Measurements from ENCODE around the gene STOM. TPM values are rescaled to one million over a fixed set of nuclear protein-coding genes. Genes with fewer than 3 reads are reported as not detected.
A peak's percentile ranks its signal among the peaks of the same experiment; 100 is the strongest.

Gene STOM
- total RNA-seq, 4 donors from 2014 or later, result 78.2 to 195 (median 111) TPM

GRCh38 chr9:121376214-121376830, 6.3 kb upstream of the STOM start:
- 84 to 90% methylated on average over 4 of the region's 4 CpGs for whole genome bisulfite sequencing, 2 donors (ENCODE audit: low coverage in 1 of 2)
- peaks cover 21 to 28% (median 21%) of the 10 kb centered on the region in 4 donors for H3K4me1 ChIP-seq
- DNase-seq, result no peak
- H3K9me3 ChIP-seq, result no peaks in the 10 kb centered on the region
- H3K4me3 ChIP-seq, result no peak overlapping the region
- no peaks in the 10 kb centered on the region for H3K27me3 ChIP-seq
- H3K27ac ChIP-seq, result no peak overlapping the region
- intact Hi-C loops (cut with DNase I; ENCODE audit: low total_unique reads) (loop anchor here (5.0 kb wide), 1 partner anchor 164 kb away; no protein-coding TSS in a partner anchor), in situ Hi-C loops (cut with MboI; ENCODE audit: low pct_ligation_motif_present in 1 of 4, low pct_unique_long_range_greater_than_20kb in 1 of 4, low sequenced_read_pairs in 3 of 4) (no loop called here)
- H3K36me3 ChIP-seq, result no peaks in the 10 kb centered on the region
- TF ChIP-seq EP300 (IDR thresholded peaks at IDR 0.05; ENCODE audit: low read depth), result no peak
- TF ChIP-seq CTCF (IDR thresholded peaks at IDR 0.05), result peak in 4 of 5 experiments; percentile 39 to 50 (median 44)

GRCh38 chr9:121373011-121373729, 3.1 kb upstream of the STOM start:
- in situ Hi-C loops (cut with MboI; ENCODE audit: low pct_ligation_motif_present in 1 of 4, low pct_unique_long_range_greater_than_20kb in 1 of 4, low sequenced_read_pairs in 3 of 4), result no loop called here
- H3K4me3 ChIP-seq, result no peak overlapping the region

GRCh38 chr9:121372239-121373010, 2.4 kb upstream of the STOM start:
- no peak for TF ChIP-seq EP300 (IDR thresholded peaks at IDR 0.05; ENCODE audit: low read depth)
- TF ChIP-seq CTCF (IDR thresholded peaks at IDR 0.05), result no peak
- no peak for TF ChIP-seq POLR2A (IDR thresholded peaks at IDR 0.05)
- no peak for TF ChIP-seq POLR2AphosphoS5 (IDR thresholded peaks at IDR 0.05)
- in situ Hi-C loops (cut with MboI; ENCODE audit: low pct_ligation_motif_present in 1 of 4, low pct_unique_long_range_greater_than_20kb in 1 of 4, low sequenced_read_pairs in 3 of 4) (no loop called here), intact Hi-C loops (cut with DNase I; ENCODE audit: low total_unique reads) (loop anchor here (5.0 kb wide), 1 partner anchor 50 kb away; no protein-coding TSS in a partner anchor)
- 50 to 65% methylated on average over 4 to 6 of the region's 6 CpGs for WGBS, 2 donors (ENCODE audit: low coverage in 1 of 2)
- H3K27me3 ChIP-seq, result no peaks in the 10 kb centered on the region
- H3K36me3 ChIP-seq, result no peaks in the 10 kb centered on the region
- H3K4me1 ChIP-seq, result peaks cover 21 to 49% (median 36%) of the 10 kb centered on the region in 4 donors
- no peaks in the 10 kb centered on the region for H3K9me3 ChIP-seq
- H3K27ac ChIP-seq, result peak overlapping the region; percentile 92 to 96 (median 92)
- H3K4me3 ChIP-seq, result no peak overlapping the region
- no peak for DNase-seq

More at GRCh38 chr9:121373011-121373729, 3.1 kb upstream of the STOM start:
- intact Hi-C loops (cut with DNase I; ENCODE audit: low total_unique reads), result loop anchor here (5.0 kb wide), 1 partner anchor 51 kb away; no protein-coding TSS in a partner anchor
- Histone ChIP-seq H3K9me3 (no peaks in the 10 kb centered on the region), H3K27me3 (no peaks in the 10 kb centered on the region), H3K4me1 (peaks cover 21 to 41% (median 29%) of the 10 kb centered on the region in 4 donors), H3K36me3 (no peaks in the 10 kb centered on the region), H3K27ac (peak overlapping the region; percentile 92 to 96 (median 92))
- TF ChIP-seq POLR2AphosphoS5 (IDR thresholded peaks at IDR 0.05) (peak; percentile 62 to 69 (median 64)), EP300 (IDR thresholded peaks at IDR 0.05; ENCODE audit: low read depth) (peak; percentile 51), POLR2A (IDR thresholded peaks at IDR 0.05) (no peak)
- WGBS, 2 donors (ENCODE audit: low coverage in 1 of 2), result 17 to 28% methylated on average over 5 of the region's 5 CpGs
- DNase-seq, result no peak

- WGBS, 2 donors (ENCODE audit: low coverage in 1 of 2), result 73 to 80% methylated on average over 4 of the region's 4 CpGs
- intact Hi-C loops (cut with DNase I; ENCODE audit: low total_unique reads) (loop anchor here (5.0 kb wide), 1 partner anchor 49 kb away; no protein-coding TSS in a partner anchor), in situ Hi-C loops (cut with MboI; ENCODE audit: low pct_ligation_motif_present in 1 of 4, low pct_unique_long_range_greater_than_20kb in 1 of 4, low sequenced_read_pairs in 3 of 4) (no loop called here)
- Histone ChIP-seq H3K27ac (peak overlapping the region; percentile 92 to 96 (median 92)), H3K27me3 (no peaks in the 10 kb centered on the region), H3K4me1 (peaks cover 21 to 57% (median 43%) of the 10 kb centered on the region in 4 donors), H3K4me3 (no peak overlapping the region), H3K36me3 (no peaks in the 10 kb centered on the region), H3K9me3 (no peaks in the 10 kb centered on the region)
- TF ChIP-seq EP300 (IDR thresholded peaks at IDR 0.05; ENCODE audit: low read depth) (no peak), CTCF (IDR thresholded peaks at IDR 0.05) (no peak), POLR2A (IDR thresholded peaks at IDR 0.05) (no peak), POLR2AphosphoS5 (IDR thresholded peaks at IDR 0.05) (no peak)
- no peak for DNase-seq
Measured at GRCh38 chr9:121371495-121372061, 1.5 kb upstream of the STOM start.
